Caco-2 (cell line): Measurements from ENCODE around the gene BRAF. TPM values are rescaled to one million over a fixed set of nuclear protein-coding genes. Genes with fewer than 3 reads are reported as not detected.
"Not testable (repeated sequence)": the region's sequence is repeated elsewhere in the genome, so short reads cannot be mapped to it uniquely, and the experiment has no call there.

Experiments
- BruUV-seq: library from RNA; stranded (reverse); fragments of 400-500 nt; replicated peaks from 2 replicates; lab custom pipeline; 2021; lab: Mats Ljungman, UMichigan
- CTCF ChIA-PET: fragments of 300-600 bp; sonication (Branson Sonifier 250); formaldehyde crosslinking; loops from one replicate; lab custom pipeline; 2022; ENCODE audit warnings: antibody characterized with exemption; lab: Charles Lee
- POLR2A ChIA-PET: fragments of 300-600 bp; sonication (Branson Sonifier 250); formaldehyde crosslinking; loops from one replicate; lab custom pipeline; 2022; ENCODE audit warnings: antibody characterized with exemption; lab: Charles Lee
- DNase-seq, 2 experiments: peaks; one replicate each; pipeline versions ENCODE4 v3.0.0 to v3.0.0-alpha.2; 2020 to 2022
- H3K27me3 ChIP-seq: replicated peaks from 2 replicates; pipeline ENCODE4 v1.6.0; 2011; ENCODE audit warnings: low read length; ENCODE audit not compliant: control insufficient read depth, insufficient read depth
- H3K36me3 ChIP-seq: 2 replicates; pipeline ENCODE4 v1.5.1; 2011; ENCODE audit warnings: low read length; ENCODE audit not compliant: control insufficient read depth, insufficient read depth
- H3K4me1 ChIP-seq: fragments of 250-450 bp; sonication (Bioruptor Pico); 2 replicates; pipeline ENCODE4 v1.5.1; 2020; ENCODE audit warnings: mild to moderate bottlenecking
- H3K4me3 ChIP-seq: 2 replicates; pipeline ENCODE4 v1.5.1; 2011; ENCODE audit warnings: low read depth, mild to moderate bottlenecking, control low read depth, low read length
- H3K9me3 ChIP-seq: fragments of 250-450 bp; sonication (Bioruptor Pico); 2 replicates; pipeline ENCODE4 v1.5.1; 2020; ENCODE audit warnings: mild to moderate bottlenecking, moderate library complexity
- H3K27ac Mint-ChIP-seq: one replicate; pipeline ENCODE4 v1.8.0; 2022; ENCODE audit warnings: mixed read lengths; ENCODE audit not compliant: unreplicated experiment
- H3K27me3 Mint-ChIP-seq: one replicate; pipeline ENCODE4 v1.8.0; 2022; ENCODE audit warnings: mixed read lengths; ENCODE audit not compliant: insufficient read depth, unreplicated experiment
- H3K36me3 Mint-ChIP-seq: one replicate; pipeline ENCODE4 v1.8.0; 2022; ENCODE audit warnings: mild to moderate bottlenecking, mixed read lengths; ENCODE audit not compliant: insufficient read depth, unreplicated experiment
- H3K4me1 Mint-ChIP-seq: one replicate; pipeline ENCODE4 v1.8.0; 2022; ENCODE audit warnings: low read depth, mixed read lengths; ENCODE audit not compliant: unreplicated experiment
- H3K4me3 Mint-ChIP-seq: one replicate; pipeline ENCODE4 v1.8.0; 2022; ENCODE audit warnings: mild to moderate bottlenecking, moderate library complexity, mixed read lengths; ENCODE audit not compliant: unreplicated experiment
- H3K9me3 Mint-ChIP-seq: one replicate; pipeline ENCODE4 v1.8.0; 2022; ENCODE audit warnings: mixed read lengths; ENCODE audit not compliant: unreplicated experiment
- intact Hi-C: fragments of 100-400 bp; cut with micrococcal nuclease; formaldehyde crosslinking; loops from one replicate; pipeline ENCODE4 v1.10.0; 2022; ENCODE audit not compliant: unreplicated experiment
- total RNA-seq: library from RNA; stranded (reverse); gene quantifications from 2 replicates; pipeline ENCODE4 v1.2.3, GENCODE V29; 2022
- TF ChIP-seq, protein P1 (sequence below), 2 experiments: fragments of 200-600 bp in 1 of 2; IDR thresholded peaks; 1 replicate in 1 of 2; 2 replicates in 1 of 2; pipeline versions ENCODE4 v1.5.1 to v1.8.0; 2011 to 2022; ENCODE audit warnings: antibody characterized with exemption in 1 of 2, control low read depth in 1 of 2, inconsistent platforms in 1 of 2, low read depth in 1 of 2, low read length in 1 of 2, mild to moderate bottlenecking in 1 of 2, moderate library complexity in 1 of 2; ENCODE audit not compliant: insufficient read depth in 1 of 2, severe bottlenecking in 1 of 2, unreplicated experiment in 1 of 2

BRAF gene
- total RNA-seq, 1 experiment from 2014 or later = 38.5 TPM

DNA sequence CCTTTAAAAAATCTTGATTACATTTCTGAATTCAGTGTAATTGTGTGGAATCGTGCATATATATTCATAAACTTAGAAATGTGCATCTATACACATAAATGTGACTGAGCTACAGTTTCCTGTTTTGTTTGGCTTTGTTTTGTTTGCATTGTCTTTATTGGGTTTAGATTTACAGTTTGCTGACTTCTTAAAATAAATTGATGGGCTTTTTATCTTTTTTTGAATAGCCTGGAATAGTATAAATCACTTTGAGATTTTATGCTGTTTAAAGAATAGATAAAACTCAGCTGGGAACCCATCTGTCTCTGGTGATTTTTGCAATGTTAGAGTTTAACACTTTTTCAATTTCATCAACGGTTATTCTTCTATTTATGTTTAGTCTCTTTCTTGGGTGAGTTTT lies 21.2 kb upstream of the BRAF start:
- no peak overlapping the region for H3K4me3 Mint-ChIP-seq
- BruUV-seq = no TSS peak
- H3K9me3 Mint-ChIP-seq = no peaks in the 10 kb centered on the region
- ChIA-PET CTCF (interaction anchor here (0.6 kb wide), 1 partner anchor 194 kb away, joined by 3 read pairs; no protein-coding TSS in a partner anchor), POLR2A (no interaction called here)
- Histone ChIP-seq H3K9me3 (no peaks in the 10 kb centered on the region), H3K36me3 (no peaks in the 10 kb centered on the region), H3K27me3 (no peaks in the 10 kb centered on the region), H3K4me1 (no peaks in the 10 kb centered on the region), H3K4me3 (no peak overlapping the region)
- no peaks in the 10 kb centered on the region for H3K4me1 Mint-ChIP-seq
- no peak overlapping the region for H3K27ac Mint-ChIP-seq
- intact Hi-C loops = no loop called here
- H3K36me3 Mint-ChIP-seq = no peaks in the 10 kb centered on the region
- no peak for DNase-seq
- TF ChIP-seq, protein P1, sequence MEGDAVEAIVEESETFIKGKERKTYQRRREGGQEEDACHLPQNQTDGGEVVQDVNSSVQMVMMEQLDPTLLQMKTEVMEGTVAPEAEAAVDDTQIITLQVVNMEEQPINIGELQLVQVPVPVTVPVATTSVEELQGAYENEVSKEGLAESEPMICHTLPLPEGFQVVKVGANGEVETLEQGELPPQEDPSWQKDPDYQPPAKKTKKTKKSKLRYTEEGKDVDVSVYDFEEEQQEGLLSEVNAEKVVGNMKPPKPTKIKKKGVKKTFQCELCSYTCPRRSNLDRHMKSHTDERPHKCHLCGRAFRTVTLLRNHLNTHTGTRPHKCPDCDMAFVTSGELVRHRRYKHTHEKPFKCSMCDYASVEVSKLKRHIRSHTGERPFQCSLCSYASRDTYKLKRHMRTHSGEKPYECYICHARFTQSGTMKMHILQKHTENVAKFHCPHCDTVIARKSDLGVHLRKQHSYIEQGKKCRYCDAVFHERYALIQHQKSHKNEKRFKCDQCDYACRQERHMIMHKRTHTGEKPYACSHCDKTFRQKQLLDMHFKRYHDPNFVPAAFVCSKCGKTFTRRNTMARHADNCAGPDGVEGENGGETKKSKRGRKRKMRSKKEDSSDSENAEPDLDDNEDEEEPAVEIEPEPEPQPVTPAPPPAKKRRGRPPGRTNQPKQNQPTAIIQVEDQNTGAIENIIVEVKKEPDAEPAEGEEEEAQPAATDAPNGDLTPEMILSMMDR (IDR thresholded peaks at IDR 0.05; ENCODE audit: insufficient read depth in 1 of 2, low read depth in 1 of 2, low read length in 1 of 2, severe bottlenecking in 1 of 2, unreplicated experiment in 1 of 2) = no peak
- no peaks in the 10 kb centered on the region for H3K27me3 Mint-ChIP-seq

- BruUV-seq, H3K27ac Mint-ChIP-seq, H3K36me3 ChIP-seq, intact Hi-C loops, H3K27me3 Mint-ChIP-seq, H3K9me3 ChIP-seq, H3K4me1 Mint-ChIP-seq, H3K9me3 Mint-ChIP-seq, H3K4me3 ChIP-seq, H3K4me1 ChIP-seq, H3K27me3 ChIP-seq, H3K4me3 Mint-ChIP-seq, DNase-seq, H3K36me3 Mint-ChIP-seq, CTCF ChIA-PET, POLR2A ChIA-PET: not testable (repeated sequence)
Observed at GRCh38 chr7:140942242-140942641, 17.5 kb upstream of the BRAF start.

GRCh38 chr7:140940898-140941297 lies 16.2 kb upstream of the BRAF start:
- intact Hi-C loops = no loop called here
- no peaks in the 10 kb centered on the region for H3K36me3 ChIP-seq
- TF ChIP-seq, protein P1 (IDR thresholded peaks at IDR 0.05; ENCODE audit: insufficient read depth in 1 of 2, low read depth in 1 of 2, low read length in 1 of 2, severe bottlenecking in 1 of 2, unreplicated experiment in 1 of 2) = no peak
- no peak overlapping the region for H3K27ac Mint-ChIP-seq
- no peaks in the 10 kb centered on the region for H3K4me1 Mint-ChIP-seq
- ChIA-PET CTCF (no interaction called here), POLR2A (no interaction called here)
- H3K9me3 ChIP-seq = no peaks in the 10 kb centered on the region
- BruUV-seq = no TSS peak
- H3K4me3 ChIP-seq = no peak overlapping the region
- H3K9me3 Mint-ChIP-seq = no peaks in the 10 kb centered on the region
- H3K4me3 Mint-ChIP-seq = no peak overlapping the region
- H3K36me3 Mint-ChIP-seq = no peaks in the 10 kb centered on the region
- DNase-seq = no peak
- H3K27me3 Mint-ChIP-seq = no peaks in the 10 kb centered on the region
- no peaks in the 10 kb centered on the region for H3K27me3 ChIP-seq
- no peaks in the 10 kb centered on the region for H3K4me1 ChIP-seq
